ENCODE data around the gene OLFML2A.

DNA sequence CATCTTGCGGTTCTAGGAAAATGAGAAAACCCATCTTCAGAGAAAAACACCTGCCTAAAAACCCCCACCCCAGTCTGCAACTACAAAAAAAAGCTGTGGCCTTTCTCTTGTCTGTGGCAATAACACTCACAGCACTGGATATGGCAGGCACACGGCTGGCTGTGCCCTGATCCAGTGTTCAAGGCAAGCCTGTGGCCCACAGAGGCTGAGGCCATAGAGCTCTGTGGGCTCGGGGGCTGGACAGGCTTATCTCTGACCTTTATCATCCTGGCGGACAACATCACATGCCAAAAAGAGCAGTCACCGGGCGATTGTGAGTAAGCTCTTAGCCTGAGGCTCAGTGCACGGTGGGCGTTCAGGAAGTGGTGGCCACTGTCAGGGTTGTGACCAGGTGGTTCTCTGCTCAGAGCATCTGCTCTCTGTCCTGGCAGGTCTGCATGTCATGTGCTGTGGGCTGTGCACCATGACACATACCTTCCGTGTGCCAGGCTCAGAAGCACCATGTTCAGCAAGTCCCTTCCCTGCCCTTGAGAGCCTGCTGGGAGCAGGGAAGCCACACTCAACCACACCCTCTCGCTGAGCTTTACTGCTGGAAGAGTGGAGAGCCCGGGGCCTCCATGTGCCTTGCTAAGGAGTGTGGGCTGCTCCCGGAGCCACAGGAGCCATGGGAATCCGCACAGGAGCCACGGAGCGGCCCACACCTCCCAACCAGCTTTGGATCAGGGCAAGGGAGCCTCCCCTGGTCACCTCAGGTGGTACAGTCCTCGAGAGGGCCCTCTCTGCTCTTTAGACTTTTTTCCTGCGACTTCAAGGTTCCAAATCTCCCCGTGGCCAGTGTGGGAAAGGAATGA is 41.7 kb downstream of the OLFML2A start:
- TF ChIP-seq, protein P1, sequence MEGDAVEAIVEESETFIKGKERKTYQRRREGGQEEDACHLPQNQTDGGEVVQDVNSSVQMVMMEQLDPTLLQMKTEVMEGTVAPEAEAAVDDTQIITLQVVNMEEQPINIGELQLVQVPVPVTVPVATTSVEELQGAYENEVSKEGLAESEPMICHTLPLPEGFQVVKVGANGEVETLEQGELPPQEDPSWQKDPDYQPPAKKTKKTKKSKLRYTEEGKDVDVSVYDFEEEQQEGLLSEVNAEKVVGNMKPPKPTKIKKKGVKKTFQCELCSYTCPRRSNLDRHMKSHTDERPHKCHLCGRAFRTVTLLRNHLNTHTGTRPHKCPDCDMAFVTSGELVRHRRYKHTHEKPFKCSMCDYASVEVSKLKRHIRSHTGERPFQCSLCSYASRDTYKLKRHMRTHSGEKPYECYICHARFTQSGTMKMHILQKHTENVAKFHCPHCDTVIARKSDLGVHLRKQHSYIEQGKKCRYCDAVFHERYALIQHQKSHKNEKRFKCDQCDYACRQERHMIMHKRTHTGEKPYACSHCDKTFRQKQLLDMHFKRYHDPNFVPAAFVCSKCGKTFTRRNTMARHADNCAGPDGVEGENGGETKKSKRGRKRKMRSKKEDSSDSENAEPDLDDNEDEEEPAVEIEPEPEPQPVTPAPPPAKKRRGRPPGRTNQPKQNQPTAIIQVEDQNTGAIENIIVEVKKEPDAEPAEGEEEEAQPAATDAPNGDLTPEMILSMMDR (IDR thresholded peaks at IDR 0.05; ENCODE audit: poor library complexity): no peak
- TF ChIP-seq EZH2phosphoT487 (IDR thresholded peaks at IDR 0.05; ENCODE audit: low read depth, severe bottlenecking, unreplicated experiment) (no peak), EZH2 (IDR thresholded peaks at IDR 0.05; ENCODE audit: borderline replicate concordance) (no peak)

Measured in hepatocyte (in vitro differentiated cells).